Kidney (tissue), 14 donors: ENCODE measurements around the gene CD1E. TPM values are rescaled to one million over a fixed set of nuclear protein-coding genes. Genes with fewer than 3 reads are reported as not detected.

Experiments
- DNase-seq, 5 donors: peaks; one replicate each; pipeline ENCODE4 v3.0.0-alpha.2; 2013 to 2020
- FAIRE-seq: peaks from 2 replicates; lab custom pipeline; 2012; peaks lifted over from hg19 to GRCh38; lab: Jason Lieb, UNC
- H3K27ac ChIP-seq, 2 donors: one replicate each; pipeline ENCODE4 v1.7.0; 2013; ENCODE audit warnings: low read depth in 2 of 2, low read length in 2 of 2, inconsistent platforms in 1 of 2
- H3K27me3 ChIP-seq: one replicate; pipeline ENCODE4 v1.7.1; 2013; ENCODE audit warnings: low read length, inconsistent platforms; ENCODE audit not compliant: control insufficient read depth, insufficient read depth
- H3K36me3 ChIP-seq, 3 donors: one replicate each; pipeline versions ENCODE4 v1.7.0 to v1.7.1; 2013; ENCODE audit warnings: low read length in 3 of 3, control low read depth in 1 of 3, inconsistent platforms in 1 of 3; ENCODE audit not compliant: insufficient read depth in 3 of 3, control insufficient read depth in 2 of 3
- H3K4me1 ChIP-seq, 3 donors: one replicate each; pipeline versions ENCODE4 v1.7.0 to v1.7.1; 2013; ENCODE audit warnings: low read length in 3 of 3, inconsistent platforms in 1 of 3, low read depth in 1 of 3; ENCODE audit not compliant: control insufficient read depth in 2 of 3, insufficient read depth in 2 of 3
- H3K4me3 ChIP-seq, 3 donors: one replicate each; pipeline versions ENCODE4 v1.7.0 to v1.8.1; 2013; ENCODE audit warnings: low read length in 3 of 3, control low read depth in 1 of 3, inconsistent platforms in 1 of 3
- H3K9ac ChIP-seq, 3 donors: one replicate each; pipeline versions ENCODE4 v1.7.0 to v1.7.1; 2013; ENCODE audit warnings: low read length in 3 of 3, control low read depth in 1 of 3, inconsistent platforms in 1 of 3
- H3K9me3 ChIP-seq, 3 donors: one replicate each; pipeline versions ENCODE4 v1.7.0 to v1.7.1; 2013; ENCODE audit warnings: low read length in 3 of 3, control low read depth in 1 of 3, inconsistent platforms in 1 of 3; ENCODE audit not compliant: control insufficient read depth in 2 of 3, insufficient read depth in 1 of 3
- intact Hi-C: fragments of 100-400 bp; cut with DNase I; formaldehyde crosslinking; loops from one replicate; pipeline ENCODE4 v1.11.1; 2022
- polyA plus RNA-seq: library from polyadenylated mRNA; stranded (reverse); fragments of 350-450 nt; fragmentation: Illumina TruSeq; extraction: RNeasy Lipid Tissue Mini Kit (QIAGEN cat#74804); gene quantifications from one replicate; pipeline ENCODE4 v1.2.3, GENCODE V29; 2014; ENCODE audit warnings: low read depth, low replicate concordance; ENCODE audit not compliant: insufficient read depth
- total RNA-seq: library from RNA; stranded (reverse); fragmentation: NEBNext Ultra II Directional; extraction: Animal tissue kit (Norgen Biotek cat#: 25700); gene quantifications from one replicate; pipeline ENCODE4 v1.2.1, GENCODE V29; 2021
- TF ChIP-seq, protein P1 (sequence below): IDR thresholded peaks from 3 replicates; pipeline ENCODE4 v1.5.1; 2012; ENCODE audit warnings: mild to moderate bottlenecking, moderate library complexity, borderline replicate concordance; ENCODE audit not compliant: insufficient read depth; ENCODE audit errors: extremely low read depth
- donor health status: control.
- donor health status: control.
- donor health status: control.
- donor health status: control.
- donor health status: control.
- donor health status: DM: yes; HTN: yes; CAD: no.
- donor health status: Normal renal cell carcinoma (clear cell type).

Gene CD1E
- total and polyA plus RNA-seq, 2 donors from 2014 or later = 3.5 TPM; not detected in 1

GRCh38 chr1:158331481-158332150, 22.1 kb upstream of the CD1E start, which contains the start of gene CD1B:
Gene CD1B (minus strand): TSS chr1:158331531. CDS start chr1:158331423, 108 bp downstream.
- Histone ChIP-seq H3K9me3 (no peaks in the 10 kb centered on the region), H3K4me1 (no peaks in the 10 kb centered on the region), H3K36me3 (no peaks in the 10 kb centered on the region), H3K27ac (no peak within 1 kb of the TSS), H3K4me3 (no peak within 1 kb of the TSS), H3K27me3 (no peaks in the 10 kb centered on the region), H3K9ac (no peak within 1 kb of the TSS)
- intact Hi-C loops = no loop called here
- no peak for FAIRE-seq
- DNase-seq = no peak
- TF ChIP-seq, protein P1, sequence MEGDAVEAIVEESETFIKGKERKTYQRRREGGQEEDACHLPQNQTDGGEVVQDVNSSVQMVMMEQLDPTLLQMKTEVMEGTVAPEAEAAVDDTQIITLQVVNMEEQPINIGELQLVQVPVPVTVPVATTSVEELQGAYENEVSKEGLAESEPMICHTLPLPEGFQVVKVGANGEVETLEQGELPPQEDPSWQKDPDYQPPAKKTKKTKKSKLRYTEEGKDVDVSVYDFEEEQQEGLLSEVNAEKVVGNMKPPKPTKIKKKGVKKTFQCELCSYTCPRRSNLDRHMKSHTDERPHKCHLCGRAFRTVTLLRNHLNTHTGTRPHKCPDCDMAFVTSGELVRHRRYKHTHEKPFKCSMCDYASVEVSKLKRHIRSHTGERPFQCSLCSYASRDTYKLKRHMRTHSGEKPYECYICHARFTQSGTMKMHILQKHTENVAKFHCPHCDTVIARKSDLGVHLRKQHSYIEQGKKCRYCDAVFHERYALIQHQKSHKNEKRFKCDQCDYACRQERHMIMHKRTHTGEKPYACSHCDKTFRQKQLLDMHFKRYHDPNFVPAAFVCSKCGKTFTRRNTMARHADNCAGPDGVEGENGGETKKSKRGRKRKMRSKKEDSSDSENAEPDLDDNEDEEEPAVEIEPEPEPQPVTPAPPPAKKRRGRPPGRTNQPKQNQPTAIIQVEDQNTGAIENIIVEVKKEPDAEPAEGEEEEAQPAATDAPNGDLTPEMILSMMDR = no peak

DNA sequence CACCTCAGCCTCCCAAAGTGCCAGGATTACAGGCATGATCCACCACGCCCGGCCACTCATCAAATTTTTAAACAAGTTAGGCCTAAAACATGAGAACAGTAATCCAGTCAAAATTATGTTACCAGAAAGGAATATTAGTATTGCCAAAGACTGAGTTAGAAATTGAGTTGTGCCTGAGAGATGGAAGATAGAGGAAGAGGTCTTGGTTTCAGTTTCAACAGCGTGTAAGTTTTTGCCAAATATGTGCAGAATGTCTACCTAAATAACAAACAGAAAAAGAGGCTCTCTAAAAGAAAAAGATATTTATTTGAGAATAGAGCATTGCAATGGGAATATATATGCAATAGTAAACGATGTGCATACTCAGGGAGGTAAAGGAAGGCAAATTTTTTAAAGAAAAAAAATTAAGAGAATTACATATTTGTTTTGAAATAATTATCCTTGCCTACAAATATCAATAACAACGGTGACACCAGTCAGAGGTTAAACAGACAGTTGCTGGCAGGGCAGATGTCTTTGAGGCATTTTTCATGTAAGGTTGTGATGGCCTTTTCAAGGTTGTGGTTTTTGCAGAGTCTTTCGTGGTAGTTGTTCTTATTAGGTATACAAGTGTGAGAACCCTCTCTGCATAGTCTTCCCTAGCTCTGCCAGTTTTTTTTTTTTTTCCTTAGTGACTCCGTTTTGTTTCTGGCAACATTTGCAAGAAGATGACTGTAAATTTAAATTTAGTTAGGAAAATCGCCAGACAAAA, 20.1 kb upstream of the CD1E start:
- no peaks in the 10 kb centered on the region for H3K4me1 ChIP-seq
- intact Hi-C loops = no loop called here
- H3K36me3 ChIP-seq = no peaks in the 10 kb centered on the region
- TF ChIP-seq, protein P1 = no peak
- H3K9me3 ChIP-seq = no peaks in the 10 kb centered on the region
- DNase-seq = no peak
- no peak overlapping the region for H3K4me3 ChIP-seq
- FAIRE-seq = no peak
- H3K27me3 ChIP-seq = no peaks in the 10 kb centered on the region
- H3K9ac ChIP-seq = no peak overlapping the region
- no peak overlapping the region for H3K27ac ChIP-seq

GRCh38 chr1:158334526-158335212, 19.0 kb upstream of the CD1E start:
- Histone ChIP-seq H3K27ac (no peak overlapping the region), H3K9me3 (no peaks in the 10 kb centered on the region), H3K36me3 (no peaks in the 10 kb centered on the region), H3K27me3 (no peaks in the 10 kb centered on the region), H3K4me1 (no peaks in the 10 kb centered on the region), H3K9ac (no peak overlapping the region), H3K4me3 (no peak overlapping the region)
- no peak for FAIRE-seq
- no peak for DNase-seq
- TF ChIP-seq, protein P1 = no peak
- intact Hi-C loops = no loop called here
